Measurements from ENCODE around the gene DCBLD1.

DNA sequence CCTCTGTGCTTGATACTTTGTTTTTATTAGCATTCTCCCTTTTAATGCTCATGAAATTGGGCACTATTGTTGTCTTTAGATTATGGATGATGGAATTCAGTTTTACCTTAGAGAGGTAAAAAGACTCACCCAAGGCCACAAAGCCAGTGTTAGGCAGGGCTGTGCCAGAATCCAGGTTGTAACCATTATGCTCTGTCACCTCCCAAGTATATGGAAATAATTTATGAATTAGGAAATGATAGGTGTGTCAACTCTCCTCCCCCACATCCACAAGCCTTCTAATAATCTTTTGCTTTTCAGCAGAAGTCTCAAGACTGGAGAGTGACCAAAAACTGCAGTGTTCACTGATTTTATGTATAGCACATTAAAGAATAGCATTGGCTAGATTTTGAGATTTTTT, 13.0 kb downstream of the DCBLD1 start:
- TF ChIP-seq CTCF (conservative IDR thresholded peaks at IDR 0.05; ENCODE audit: low read depth, low read length) (no peak), EZH2 (IDR thresholded peaks at IDR 0.05; ENCODE audit: borderline replicate concordance, low read depth, low read length, poor library complexity, severe bottlenecking) (no peak)

Measured in A673 (cell line).